Stimulated activated CD8-positive, alpha-beta memory T cell treated with anti-CD3 and anti-CD28 coated beads, Interleukin-12 subunit alpha, Interleukin-12 subunit beta, amount 100 ng/mL, for 24 hours (primary cell): ENCODE results near the gene TNFRSF19.
"Not testable (repeated sequence)": the region's sequence is repeated elsewhere in the genome, so short reads cannot be mapped to it uniquely, and the experiment has no call there.

Experiments
- DNase-seq: peaks from one replicate; pipeline ENCODE4 v3.0.0-alpha.2; 2020; ENCODE audit errors: extremely low read depth

Gene TNFRSF19

DNA sequence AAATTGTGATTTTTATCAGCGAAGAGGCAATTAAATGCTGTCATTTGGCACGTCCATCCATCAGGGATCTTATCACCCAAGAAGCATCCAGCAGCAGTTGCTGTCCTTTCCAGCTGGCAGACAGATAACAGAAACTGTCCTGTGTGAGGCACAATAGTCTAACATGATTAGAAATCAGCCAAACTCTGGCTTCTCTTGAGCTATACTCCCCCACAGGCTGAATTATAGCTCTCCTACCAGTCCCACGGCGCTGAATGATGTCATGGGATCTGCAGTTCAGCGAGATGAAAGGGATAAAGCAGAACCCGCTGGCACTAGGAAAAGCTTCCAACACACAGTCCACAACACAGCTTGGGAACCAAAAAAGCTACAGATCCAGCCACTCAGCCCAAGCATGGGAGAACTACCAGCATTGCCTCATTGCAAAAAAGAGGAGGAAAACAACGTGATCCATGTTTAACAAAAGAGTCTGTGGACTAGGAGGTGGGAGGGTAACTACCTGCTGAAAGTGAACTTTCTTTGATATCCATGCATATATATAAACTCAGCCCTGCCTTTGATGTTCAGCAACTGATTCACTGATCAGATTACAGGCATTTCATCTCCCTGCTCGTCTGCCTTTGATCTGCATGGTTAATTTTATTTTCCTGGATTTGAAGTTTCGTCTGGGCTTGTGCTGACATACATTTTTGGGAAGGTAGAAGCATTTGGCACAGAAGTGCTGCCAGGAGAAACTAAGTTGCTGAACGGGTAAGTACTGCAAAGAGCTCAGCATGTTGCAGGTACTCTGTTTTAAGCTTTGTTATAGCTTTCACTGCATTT lies at the start of gene TNFRSF19:
Gene TNFRSF19 (plus strand): TSS at position 314 of the 822 bp plus-strand sequence. CDS start 19,772 bp downstream, outside the sequence.
- DNase-seq: no peak

DNA sequence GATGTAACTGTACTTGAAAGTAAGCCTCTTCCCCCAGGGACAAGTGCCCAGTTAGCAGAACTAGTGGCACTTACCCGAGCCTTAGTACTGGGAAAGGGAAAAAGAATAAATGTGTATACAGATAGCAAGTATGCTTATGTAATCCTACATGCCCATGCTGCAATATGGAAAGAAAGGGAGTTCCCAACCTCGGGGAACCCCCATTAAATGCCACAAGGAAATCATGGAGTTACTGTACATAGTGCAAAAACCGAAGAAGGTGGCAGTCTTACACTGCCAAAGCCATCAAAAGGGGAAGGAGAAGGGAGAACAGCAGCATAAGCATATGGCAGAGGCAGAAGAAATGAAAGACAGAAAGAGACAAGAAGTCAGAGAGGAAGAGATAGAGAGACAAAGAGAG lies 40.3 kb upstream of the TNFRSF19 start:
- DNase-seq: not testable (repeated sequence)

DNA sequence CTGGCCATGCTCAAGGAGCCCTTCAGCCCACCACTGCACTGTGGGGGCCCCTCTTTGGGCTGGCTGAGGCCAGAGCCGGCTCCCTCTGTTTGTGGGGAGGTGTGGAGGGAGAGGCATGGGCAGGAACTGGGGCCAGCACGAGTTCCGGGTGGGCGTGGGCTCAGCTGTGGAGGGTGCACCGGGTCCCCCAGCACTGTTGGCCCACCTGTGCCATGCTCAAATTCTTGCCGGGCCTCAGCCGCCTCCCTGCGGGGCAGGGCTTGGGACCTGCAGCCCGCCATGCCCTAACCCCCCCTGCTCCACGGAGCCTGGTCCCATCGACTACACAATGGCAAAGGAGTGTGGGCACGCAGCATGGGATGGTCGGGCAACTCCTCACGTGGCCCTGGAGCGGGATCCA lies 38.8 kb upstream of the TNFRSF19 start:
- no peak for DNase-seq

GRCh38 chr13:23534090-23534489 lies 36.1 kb upstream of the TNFRSF19 start:
- no peak for DNase-seq

DNA sequence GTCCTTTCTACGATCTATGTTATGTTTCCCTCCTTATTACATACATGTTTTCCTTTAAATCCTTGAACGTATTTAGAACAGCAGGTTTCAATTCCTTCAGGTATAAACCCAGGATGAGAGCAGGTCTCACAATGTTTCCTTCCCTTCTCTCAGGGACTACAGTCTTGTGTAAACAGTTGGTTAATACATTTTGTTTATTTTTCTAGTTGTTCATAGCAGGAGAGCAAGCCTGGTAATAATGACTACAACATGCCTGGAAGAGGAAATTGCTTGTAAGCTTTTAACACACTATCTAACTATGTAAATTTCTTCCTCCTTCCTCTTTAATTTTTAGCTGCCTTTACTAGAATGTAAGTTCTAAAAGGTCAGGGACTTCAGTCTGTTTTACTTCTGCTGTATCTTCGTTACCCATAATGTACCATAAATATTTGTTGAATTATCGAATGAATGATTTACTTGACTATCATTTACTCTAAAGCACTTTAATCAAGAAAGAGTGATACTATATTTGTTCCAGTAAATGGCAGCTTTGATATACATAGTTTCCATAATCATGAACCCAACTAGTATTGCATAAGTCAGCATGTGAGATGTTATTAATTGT lies 28.9 kb upstream of the TNFRSF19 start:
- no peak for DNase-seq

DNA sequence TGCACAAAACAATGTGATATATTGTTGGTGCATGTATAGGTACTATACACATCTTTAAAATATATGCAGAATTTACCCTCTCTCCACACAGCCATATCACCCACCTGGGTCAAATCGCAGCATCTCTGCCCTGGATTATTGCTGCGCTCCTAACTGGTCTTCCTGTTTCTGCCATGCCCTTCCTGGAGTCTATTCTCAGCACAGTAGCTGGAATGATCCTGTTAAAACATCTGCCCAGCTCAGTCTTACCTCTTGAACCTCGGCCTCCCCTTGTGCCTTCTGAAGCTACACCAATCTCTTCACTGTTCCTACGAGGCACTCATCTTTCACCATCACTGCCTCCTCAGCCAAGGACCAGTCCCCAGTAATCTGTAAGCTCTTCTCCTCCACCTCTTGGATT lies 25.5 kb upstream of the TNFRSF19 start:
- DNase-seq: no peak

DNA sequence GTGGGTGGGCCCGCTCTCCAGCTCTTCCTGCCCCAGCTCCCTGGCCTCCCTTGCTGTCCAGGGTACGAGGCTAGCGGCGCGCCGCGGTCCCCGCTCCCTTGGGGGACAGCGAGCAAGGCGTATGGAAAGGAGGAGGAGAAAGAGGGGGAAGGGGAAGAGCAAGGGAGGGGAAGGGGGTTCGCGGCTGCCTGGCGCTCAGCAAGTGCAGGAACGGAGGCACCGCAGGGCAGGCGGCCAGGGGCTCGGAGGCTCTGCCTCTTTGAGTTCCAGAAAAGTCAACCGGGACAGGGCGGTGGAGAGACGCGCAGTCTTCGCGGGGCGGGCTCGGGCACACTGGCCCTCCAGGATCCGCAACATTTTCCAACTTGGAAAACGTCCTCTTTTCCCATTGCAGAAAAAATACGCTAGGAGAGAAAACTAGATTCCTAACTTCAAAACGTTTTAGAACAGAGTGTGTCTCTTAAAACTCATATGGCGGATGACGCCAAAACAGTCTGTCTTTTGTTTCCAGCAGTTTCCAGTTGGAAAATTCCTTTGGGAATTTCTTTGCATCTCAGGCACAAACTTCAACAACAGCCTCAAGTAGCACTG lies 23.1 kb upstream of the TNFRSF19 start:
- no peak for DNase-seq

- DNase-seq: no peak
Measured at GRCh38 chr13:23549724-23550123, 20.5 kb upstream of the TNFRSF19 start.

- no peak for DNase-seq
Measured at GRCh38 chr13:23550163-23550562, 20.0 kb upstream of the TNFRSF19 start.

- DNase-seq: no peak
Measured at GRCh38 chr13:23551213-23552008, 18.8 kb upstream of the TNFRSF19 start.

- no peak for DNase-seq
Measured at GRCh38 chr13:23552171-23552570, 18.0 kb upstream of the TNFRSF19 start.

GRCh38 chr13:23552661-23553060 lies 17.6 kb upstream of the TNFRSF19 start:
- no peak for DNase-seq

GRCh38 chr13:23554000-23554399 lies 16.2 kb upstream of the TNFRSF19 start:
- DNase-seq: no peak

DNA sequence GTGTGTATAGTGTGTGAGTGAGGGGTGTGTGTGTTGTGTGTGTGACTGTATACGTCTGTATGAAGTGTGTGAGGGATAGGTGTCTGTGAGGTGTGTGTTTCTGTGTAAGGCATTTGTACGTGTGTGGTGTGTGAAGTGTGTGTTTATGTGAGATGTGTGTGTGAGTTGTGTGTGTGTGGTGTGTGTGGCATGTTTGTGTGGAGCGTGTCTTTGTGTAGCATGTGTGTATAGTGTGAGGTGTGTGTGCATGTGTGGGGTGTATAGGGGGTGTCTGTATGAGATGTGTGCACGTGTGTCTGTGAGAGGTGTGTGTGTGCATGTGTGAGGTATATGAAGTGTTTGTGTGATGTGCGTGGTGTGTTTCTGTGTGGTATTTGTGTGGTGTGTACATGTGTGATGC lies 13.2 kb upstream of the TNFRSF19 start:
- DNase-seq: no peak

DNA sequence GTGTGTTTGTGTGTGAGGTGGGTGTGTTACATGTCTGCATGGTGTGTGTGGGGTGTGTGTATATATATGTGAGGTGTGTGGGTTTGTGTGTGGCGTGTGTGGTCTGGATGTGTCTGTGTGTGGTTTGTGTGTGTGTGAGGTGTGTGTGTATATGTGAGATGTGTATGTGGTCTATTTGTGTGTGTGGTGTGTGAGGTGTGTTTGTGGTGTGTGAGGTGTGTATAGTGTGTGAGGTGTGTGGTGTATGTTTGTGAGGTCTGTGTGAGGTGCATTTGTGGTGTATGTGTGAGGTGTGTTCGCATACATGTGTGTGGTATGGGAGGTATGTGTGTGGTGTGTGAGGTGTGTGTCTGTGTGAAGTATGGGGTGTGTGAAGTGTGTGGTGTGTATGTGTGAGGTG lies 12.5 kb upstream of the TNFRSF19 start:
- no peak for DNase-seq

GRCh38 chr13:23558675-23559536 lies 11.3 kb upstream of the TNFRSF19 start:
- no peak for DNase-seq

DNA sequence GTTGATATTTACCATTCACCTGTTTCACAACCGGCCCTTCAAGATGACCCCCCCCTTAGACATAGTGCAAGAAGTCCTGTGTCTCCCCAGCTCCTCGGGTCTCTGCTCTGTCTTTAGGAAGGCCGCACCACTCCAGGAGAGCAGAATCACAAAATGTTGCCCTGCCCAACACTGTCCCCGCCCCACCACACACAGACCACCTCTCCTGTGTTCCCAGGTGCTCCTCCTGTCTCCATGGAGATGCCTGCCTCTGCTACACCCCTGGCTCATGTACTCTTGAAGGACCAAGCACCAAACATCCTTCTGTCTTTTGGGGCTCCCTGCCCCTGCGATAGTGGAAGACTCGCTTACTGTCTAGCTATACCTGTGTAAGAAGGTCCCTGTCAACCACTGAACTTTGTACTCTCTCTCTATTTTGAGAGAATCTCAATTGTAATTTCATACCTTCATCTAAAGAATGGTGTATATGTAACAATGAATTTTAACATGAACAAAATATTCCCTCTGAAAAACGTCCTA lies 9.6 kb upstream of the TNFRSF19 start:
- no peak for DNase-seq

DNA sequence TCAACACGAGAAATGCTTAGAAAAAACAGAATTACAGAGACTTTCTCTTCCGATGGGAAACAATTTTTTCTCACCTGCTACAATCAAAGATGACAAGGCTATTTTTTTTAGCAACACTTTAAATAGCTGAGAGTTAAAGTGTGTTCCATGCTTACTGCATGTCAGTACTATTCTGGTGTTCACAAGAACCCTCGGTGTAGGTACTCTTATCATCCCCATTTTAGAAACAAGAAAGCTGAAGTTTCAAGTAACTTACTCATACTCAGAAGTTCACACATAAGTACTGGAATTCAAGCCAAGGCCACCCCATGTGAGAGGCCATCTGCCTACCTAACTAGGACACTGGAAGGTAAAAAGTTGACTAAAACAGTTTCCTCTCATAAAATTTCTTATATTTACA lies 9.0 kb upstream of the TNFRSF19 start:
- DNase-seq: no peak

DNA sequence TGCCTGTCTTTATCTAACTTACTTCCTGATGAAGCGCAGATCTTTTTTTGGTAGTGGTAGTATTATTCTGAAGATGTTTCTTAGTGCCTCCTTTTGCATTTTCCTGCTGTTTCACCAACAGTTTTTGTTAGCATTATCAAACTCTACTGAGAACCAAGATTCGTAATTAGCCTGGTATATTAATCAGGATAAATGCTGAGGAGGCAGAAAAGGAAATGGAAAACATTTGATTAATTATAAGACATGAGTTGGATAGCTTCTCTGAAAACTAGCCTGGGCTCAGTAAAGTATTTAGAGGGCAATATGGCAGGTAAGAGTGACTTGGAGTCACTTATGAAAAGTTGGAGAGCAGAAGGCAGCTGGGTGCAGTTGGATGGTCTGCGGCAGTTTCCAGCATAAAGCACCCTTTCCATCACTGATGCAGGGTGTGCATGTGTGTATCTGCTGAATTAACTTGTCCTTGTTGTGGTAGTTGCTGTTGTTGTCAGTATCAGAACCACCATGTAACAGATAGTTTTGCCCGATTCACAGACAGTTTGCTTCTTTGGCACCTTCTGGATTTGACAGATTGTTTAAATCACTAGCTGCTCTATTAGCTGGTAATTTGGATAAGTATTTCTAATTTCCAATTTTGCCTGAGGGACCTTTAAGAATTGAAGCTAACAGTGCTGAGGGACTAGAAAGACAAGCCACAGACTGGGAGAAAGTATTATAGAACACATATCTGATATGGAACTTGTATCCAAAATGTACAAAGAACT lies 6.9 kb upstream of the TNFRSF19 start:
- no peak for DNase-seq

DNA sequence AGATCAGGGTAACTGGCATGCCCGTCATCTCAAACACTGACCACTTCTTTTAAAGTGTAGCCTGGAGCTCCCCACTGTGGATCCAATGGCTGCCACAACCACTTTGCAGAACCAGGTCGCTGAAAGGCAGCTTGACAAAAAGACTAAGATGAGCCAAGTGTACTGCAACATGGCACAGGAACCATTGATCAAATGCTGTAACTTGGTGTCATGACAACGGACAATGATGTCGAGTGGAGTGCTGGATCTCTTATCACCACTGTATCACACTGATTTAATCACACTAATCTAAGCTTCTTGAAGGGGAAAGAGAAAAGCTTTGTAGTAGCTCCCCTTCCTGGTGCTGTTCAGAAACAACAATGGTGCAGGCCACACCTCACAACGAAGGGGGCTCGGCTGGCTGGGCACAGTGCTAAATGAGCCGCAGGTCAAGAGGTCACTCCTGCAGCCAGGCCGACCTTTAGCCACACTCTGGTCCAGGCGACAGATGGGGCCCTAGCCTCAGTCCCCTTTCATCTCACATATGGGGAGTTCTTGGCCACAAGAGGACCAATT lies 2.2 kb upstream of the TNFRSF19 start:
- DNase-seq: no peak
